ENCODE measurements around the gene SMIM34. TPM values are rescaled to one million over a fixed set of nuclear protein-coding genes. Genes with fewer than 3 reads are reported as not detected.

The SMIM34 gene
- polyA plus RNA-seq, 1 donor (not counting 4 experiments of a cell fraction or from before 2014, with no cell fraction given), result not detected

- H3K27me3 ChIP-seq (ENCODE audit: control insufficient read depth, extremely low read depth, insufficient read depth, low read length), result no peaks in the 10 kb centered on the region
- H3K4me1 ChIP-seq (ENCODE audit: control insufficient read depth, extremely low read depth, insufficient read depth, low read length), result no peaks in the 10 kb centered on the region
- H3K9me3 ChIP-seq (ENCODE audit: control insufficient read depth, low read depth, low read length), result no peaks in the 10 kb centered on the region
- no peaks in the 10 kb centered on the region for H3K9me1 ChIP-seq (ENCODE audit: control insufficient read depth, extremely low read depth, insufficient read depth, low read length)
- DNase-seq (ENCODE audit: low read depth, low spot score), result no peak
- no peak overlapping the region for H3K4me2 ChIP-seq (ENCODE audit: control insufficient read depth, extremely low read depth, insufficient read depth, low read depth, low read length)
- H3K9ac ChIP-seq (ENCODE audit: control insufficient read depth, extremely low read depth, insufficient read depth, low read length), result no peak overlapping the region
- no peaks in the 10 kb centered on the region for H4K20me1 ChIP-seq (ENCODE audit: control insufficient read depth, extremely low read depth, insufficient read depth, low read length)
- TF ChIP-seq EZH2 (IDR thresholded peaks at IDR 0.05; ENCODE audit: low read length), result no peak
- TF ChIP-seq, protein P1, sequence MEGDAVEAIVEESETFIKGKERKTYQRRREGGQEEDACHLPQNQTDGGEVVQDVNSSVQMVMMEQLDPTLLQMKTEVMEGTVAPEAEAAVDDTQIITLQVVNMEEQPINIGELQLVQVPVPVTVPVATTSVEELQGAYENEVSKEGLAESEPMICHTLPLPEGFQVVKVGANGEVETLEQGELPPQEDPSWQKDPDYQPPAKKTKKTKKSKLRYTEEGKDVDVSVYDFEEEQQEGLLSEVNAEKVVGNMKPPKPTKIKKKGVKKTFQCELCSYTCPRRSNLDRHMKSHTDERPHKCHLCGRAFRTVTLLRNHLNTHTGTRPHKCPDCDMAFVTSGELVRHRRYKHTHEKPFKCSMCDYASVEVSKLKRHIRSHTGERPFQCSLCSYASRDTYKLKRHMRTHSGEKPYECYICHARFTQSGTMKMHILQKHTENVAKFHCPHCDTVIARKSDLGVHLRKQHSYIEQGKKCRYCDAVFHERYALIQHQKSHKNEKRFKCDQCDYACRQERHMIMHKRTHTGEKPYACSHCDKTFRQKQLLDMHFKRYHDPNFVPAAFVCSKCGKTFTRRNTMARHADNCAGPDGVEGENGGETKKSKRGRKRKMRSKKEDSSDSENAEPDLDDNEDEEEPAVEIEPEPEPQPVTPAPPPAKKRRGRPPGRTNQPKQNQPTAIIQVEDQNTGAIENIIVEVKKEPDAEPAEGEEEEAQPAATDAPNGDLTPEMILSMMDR (optimal IDR thresholded peaks at IDR 0.05 in 1 of 3, IDR thresholded peaks at IDR 0.05 in 1 of 3, conservative IDR thresholded peaks at IDR 0.05 in 1 of 3; ENCODE audit: extremely low read depth in 1 of 3, insufficient read depth in 2 of 3, low read length in 3 of 3), result no peak
- dilution Hi-C loops (cut with MboI; ENCODE audit: extremely low pct_ligation_motif_present, low sequenced_read_pairs), result no loop called here
- no peak overlapping the region for H3K4me3 ChIP-seq (ENCODE audit: control insufficient read depth in 2 of 3, extremely low read depth in 1 of 3, insufficient read depth in 2 of 3, low read depth in 1 of 3, low read length in 3 of 3)
- H3K36me3 ChIP-seq (ENCODE audit: control insufficient read depth in 2 of 2, extremely low read depth in 1 of 2, insufficient read depth in 2 of 2, low read length in 2 of 2), result no peaks in the 10 kb centered on the region
- H3K27ac ChIP-seq (ENCODE audit: control insufficient read depth, insufficient read depth, low read length), result no peak overlapping the region
- H3K79me2 ChIP-seq (ENCODE audit: control insufficient read depth, insufficient read depth, low read length), result no peaks in the 10 kb centered on the region
- no peak overlapping the region for H2AFZ ChIP-seq (ENCODE audit: control insufficient read depth, low read length)
- no peak for FAIRE-seq
Observed at GRCh38 chr21:34372321-34372720, 51.4 kb downstream of the SMIM34 start.

DNA sequence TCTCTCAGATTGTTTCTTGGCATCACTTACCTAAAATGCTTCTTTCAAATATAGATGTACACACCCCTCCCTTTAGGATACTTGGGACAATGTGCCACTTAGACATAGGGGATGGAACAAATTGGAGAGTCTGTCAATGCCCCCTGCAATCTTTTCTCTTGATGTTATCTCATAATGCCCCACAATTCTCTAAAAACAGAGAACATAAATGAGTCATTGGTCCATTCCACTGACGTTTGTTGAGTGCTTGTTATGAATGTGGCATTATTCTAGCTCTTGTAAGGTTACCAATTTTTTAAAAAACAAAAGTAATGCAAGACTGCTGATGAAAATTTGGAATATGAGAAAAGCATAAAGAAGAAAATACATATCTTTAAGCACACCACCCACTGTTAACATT lies 54.0 kb downstream of the SMIM34 start:
- no peak overlapping the region for H3K27ac ChIP-seq (ENCODE audit: control insufficient read depth, insufficient read depth, low read length)
- FAIRE-seq, result no peak
- no peak overlapping the region for H3K9ac ChIP-seq (ENCODE audit: control insufficient read depth, extremely low read depth, insufficient read depth, low read length)
- H3K36me3 ChIP-seq (ENCODE audit: control insufficient read depth in 2 of 2, extremely low read depth in 1 of 2, insufficient read depth in 2 of 2, low read length in 2 of 2), result no peaks in the 10 kb centered on the region
- TF ChIP-seq, protein P1 (optimal IDR thresholded peaks at IDR 0.05 in 1 of 3, IDR thresholded peaks at IDR 0.05 in 1 of 3, conservative IDR thresholded peaks at IDR 0.05 in 1 of 3; ENCODE audit: extremely low read depth in 1 of 3, insufficient read depth in 2 of 3, low read length in 3 of 3), result no peak
- no peak for TF ChIP-seq EZH2 (IDR thresholded peaks at IDR 0.05; ENCODE audit: low read length)
- H3K4me1 ChIP-seq (ENCODE audit: control insufficient read depth, extremely low read depth, insufficient read depth, low read length), result peaks cover 4% of the 10 kb centered on the region
- no peaks in the 10 kb centered on the region for H3K9me3 ChIP-seq (ENCODE audit: control insufficient read depth, low read depth, low read length)
- H3K9me1 ChIP-seq (ENCODE audit: control insufficient read depth, extremely low read depth, insufficient read depth, low read length), result no peaks in the 10 kb centered on the region
- H2AFZ ChIP-seq (ENCODE audit: control insufficient read depth, low read length), result no peak overlapping the region
- no peak overlapping the region for H3K4me3 ChIP-seq (ENCODE audit: control insufficient read depth in 2 of 3, extremely low read depth in 1 of 3, insufficient read depth in 2 of 3, low read depth in 1 of 3, low read length in 3 of 3)
- DNase-seq (ENCODE audit: low read depth, low spot score), result no peak
- no peaks in the 10 kb centered on the region for H4K20me1 ChIP-seq (ENCODE audit: control insufficient read depth, extremely low read depth, insufficient read depth, low read length)
- dilution Hi-C loops (cut with MboI; ENCODE audit: extremely low pct_ligation_motif_present, low sequenced_read_pairs), result no loop called here
- no peak overlapping the region for H3K4me2 ChIP-seq (ENCODE audit: control insufficient read depth, extremely low read depth, insufficient read depth, low read depth, low read length)
- no peaks in the 10 kb centered on the region for H3K79me2 ChIP-seq (ENCODE audit: control insufficient read depth, insufficient read depth, low read length)
- H3K27me3 ChIP-seq (ENCODE audit: control insufficient read depth, extremely low read depth, insufficient read depth, low read length), result no peaks in the 10 kb centered on the region

Small RNAs within 50 kb of the gene (small RNA-seq; reads per million reads assigned to genes)
- gene RF00614 (ENCODE audit: insufficient read length in 3 of 3, low read depth in 3 of 3, low replicate concordance in 1 of 3), result 0 reads per million in 3 experiments

Other genes starting within 250 kb of the SMIM34 start
- gene KCNE2, start 59.9 kb downstream of the SMIM34 start, polyA plus RNA-seq, result not detected in 3 replicates
- 2.7 to 13.1 TPM (median 7.0 TPM) in 3 replicates for gene SMIM11, start 48.4 kb downstream of the SMIM34 start, polyA plus RNA-seq
- 0.03 to 0.08 TPM (median 0.04 TPM) in 3 replicates for gene KCNE1, start 88.3 kb upstream of the SMIM34 start, polyA plus RNA-seq
- gene RCAN1, start 191.2 kb upstream of the SMIM34 start, polyA plus RNA-seq, result 14.6 to 22.4 TPM (median 21.3 TPM) in 3 replicates
- gene CLIC6, start 245.0 kb upstream of the SMIM34 start, polyA plus RNA-seq, result not detected in 3 replicates

All from keratinocyte (primary cell).